ENCODE measurements around the gene DCUN1D4.

Gene DCUN1D4

DNA sequence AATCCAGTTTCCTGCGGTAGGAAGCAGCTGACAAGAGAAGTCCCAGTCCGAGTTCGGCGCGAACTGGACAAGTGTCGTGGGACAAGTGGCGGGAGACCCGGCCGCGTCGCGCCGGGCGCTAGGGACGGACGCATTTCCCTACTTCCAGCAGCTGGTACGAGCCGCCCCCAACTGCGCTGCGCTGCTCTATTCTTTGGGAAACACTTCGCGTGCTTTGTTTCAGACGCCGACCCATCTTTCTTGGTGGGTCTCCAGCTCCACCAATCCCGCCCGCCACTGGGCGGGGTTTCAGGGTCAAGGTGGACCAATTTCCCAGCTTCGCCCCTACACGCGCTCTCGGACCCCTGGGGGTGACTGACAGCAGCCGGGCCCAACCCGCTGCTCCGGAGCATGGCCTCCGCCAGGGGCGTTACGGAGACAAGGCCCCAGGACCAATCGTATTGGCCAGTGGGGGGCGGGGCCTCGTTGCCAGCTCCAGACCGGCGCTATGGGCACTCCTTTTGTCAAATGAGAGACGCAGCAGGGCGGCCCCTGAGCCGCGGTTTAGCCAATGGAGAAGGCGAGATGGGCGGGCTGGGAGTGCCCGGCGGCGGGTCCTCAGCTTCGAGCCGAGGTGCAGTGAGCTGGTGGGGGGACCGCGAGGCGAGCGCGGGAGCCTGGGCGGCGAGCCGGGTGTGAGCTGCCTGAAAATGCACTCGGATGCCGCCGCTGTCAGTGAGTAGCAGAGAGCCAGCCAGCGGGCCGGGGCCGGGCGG is at the start of gene DCUN1D4:
Gene DCUN1D4 (plus strand): TSS at position 600 of the 755 bp plus-strand sequence. CDS start 90 bp downstream, at position 690.
- Mint-ChIP-seq H3K9me3 (no peaks in the 10 kb centered on the region), H3K27me3 (no peaks in the 10 kb centered on the region), H3K4me3 (peak within 1 kb of the TSS; percentile 99), H3K36me3 (no peaks in the 10 kb centered on the region), H3K4me1 (peaks cover 33% of the 10 kb centered on the region), H3K27ac (peak within 1 kb of the TSS; percentile 98)

DNA sequence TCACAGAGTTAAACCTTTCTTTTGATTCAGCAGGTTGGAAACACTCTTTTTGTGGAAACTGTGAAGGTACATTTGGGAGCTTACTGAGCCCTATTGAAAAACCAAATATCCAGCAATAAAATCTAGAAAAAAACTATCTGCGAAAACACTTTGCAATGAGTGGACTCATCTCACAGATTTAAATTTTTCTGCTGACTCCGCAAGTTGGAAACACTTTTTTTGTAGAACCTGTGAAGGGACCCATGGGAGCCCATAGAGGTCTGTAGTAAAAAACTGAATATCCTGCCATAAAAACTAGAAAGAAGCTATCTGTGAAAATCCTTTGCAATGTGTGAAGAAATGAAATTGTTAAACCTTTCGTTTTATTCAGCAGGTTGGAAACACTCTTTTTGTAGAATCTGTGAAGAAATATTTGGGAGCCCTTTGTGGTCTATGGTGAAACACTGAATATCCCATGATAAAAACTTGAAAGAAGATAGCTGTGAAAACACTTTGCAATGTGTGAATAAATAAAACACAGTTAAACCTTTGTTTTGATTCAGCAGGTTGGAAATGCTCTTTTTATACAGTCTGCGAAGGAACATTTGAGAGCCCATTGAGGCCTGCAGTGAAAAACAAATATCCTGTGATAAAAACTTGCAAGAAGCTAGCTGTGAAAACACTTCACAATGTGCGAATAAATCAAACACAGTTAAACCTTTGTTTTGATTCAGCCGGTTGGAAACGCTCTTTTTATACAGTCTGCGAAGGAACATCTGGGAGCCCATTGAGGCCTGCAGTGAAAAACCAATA is 22.3 kb upstream of the DCUN1D4 start:
- Mint-ChIP-seq H3K4me1 (no peaks in the 10 kb centered on the region), H3K4me3 (no peak overlapping the region), H3K36me3 (peaks cover 7% of the 10 kb centered on the region), H3K27ac (no peak overlapping the region), H3K9me3 (no peaks in the 10 kb centered on the region), H3K27me3 (no peaks in the 10 kb centered on the region)

DNA sequence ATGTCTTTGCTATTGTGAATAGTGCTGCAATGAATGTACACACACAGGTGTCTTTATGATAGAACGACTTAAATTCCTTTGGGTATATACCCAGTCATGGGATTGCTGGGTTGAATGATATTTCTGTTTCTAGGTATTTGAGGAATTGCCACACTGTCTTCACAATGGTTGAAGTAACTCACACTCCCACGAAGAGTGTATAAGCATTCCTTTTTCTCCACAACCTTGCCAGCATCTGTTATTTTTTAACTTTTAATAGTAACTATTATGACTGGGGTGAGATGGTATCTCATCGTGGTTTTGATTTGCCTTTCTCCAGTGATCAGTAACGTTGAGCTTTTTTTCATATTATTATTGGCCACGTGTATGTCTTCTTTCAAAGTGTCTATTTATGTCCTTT is 17.6 kb upstream of the DCUN1D4 start:
- H3K36me3 Mint-ChIP-seq, result peaks cover 2% of the 10 kb centered on the region
- H3K4me3 Mint-ChIP-seq, result no peak overlapping the region
- no peak overlapping the region for H3K27ac Mint-ChIP-seq
- H3K4me1 Mint-ChIP-seq, result no peaks in the 10 kb centered on the region
- no peaks in the 10 kb centered on the region for H3K9me3 Mint-ChIP-seq
- H3K27me3 Mint-ChIP-seq, result no peaks in the 10 kb centered on the region

DNA sequence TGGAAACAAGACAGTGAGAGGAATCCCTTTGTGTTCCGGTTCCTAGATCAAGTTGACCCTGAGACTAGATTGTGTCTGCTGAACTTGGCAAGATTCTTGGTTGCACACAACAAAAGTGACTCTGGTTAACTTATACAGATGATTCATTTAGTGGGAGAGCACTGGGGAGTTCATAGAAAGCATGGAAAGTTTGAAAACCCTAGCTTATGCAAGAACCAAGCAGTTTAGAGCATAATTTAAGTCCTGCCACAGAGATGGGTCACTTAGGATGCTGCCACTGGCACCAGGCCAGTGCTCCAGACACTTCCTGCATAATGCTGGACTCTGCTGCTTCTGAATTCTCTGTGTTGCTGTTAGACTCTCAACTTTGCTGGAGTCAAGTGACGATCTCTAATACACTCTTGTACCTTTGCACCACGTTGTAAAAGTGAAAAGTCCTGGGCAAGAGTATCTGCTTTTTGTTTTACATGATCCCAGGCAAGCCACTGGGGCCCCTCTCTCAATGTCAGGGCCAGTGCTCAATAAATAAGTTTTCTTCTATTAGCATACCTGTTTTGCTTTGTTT is 12.7 kb upstream of the DCUN1D4 start:
- no peaks in the 10 kb centered on the region for H3K9me3 Mint-ChIP-seq
- H3K27me3 Mint-ChIP-seq, result no peaks in the 10 kb centered on the region
- no peak overlapping the region for H3K27ac Mint-ChIP-seq
- no peaks in the 10 kb centered on the region for H3K4me1 Mint-ChIP-seq
- H3K4me3 Mint-ChIP-seq, result no peak overlapping the region
- no peaks in the 10 kb centered on the region for H3K36me3 Mint-ChIP-seq

DNA sequence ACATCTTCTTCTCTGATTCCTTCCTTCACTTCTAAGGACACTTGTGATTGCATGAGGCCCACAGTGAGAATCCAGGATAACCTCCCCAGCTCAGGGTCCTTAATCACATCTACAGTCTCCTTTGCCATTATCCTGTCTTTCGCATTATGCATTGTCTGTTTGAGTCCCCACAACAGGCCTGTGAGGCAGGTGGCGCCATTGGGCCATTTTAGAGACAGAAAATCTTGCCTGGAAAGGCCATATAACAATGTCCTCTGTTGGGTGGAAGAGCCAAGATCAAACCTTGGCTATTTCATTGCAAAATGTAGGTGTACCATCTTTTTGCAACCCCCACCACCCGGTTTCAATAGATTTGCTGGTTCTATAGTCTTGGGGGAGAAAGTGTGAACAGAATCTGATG is 11.8 kb upstream of the DCUN1D4 start:
- H3K9me3 Mint-ChIP-seq, result no peaks in the 10 kb centered on the region
- H3K4me1 Mint-ChIP-seq, result no peaks in the 10 kb centered on the region
- no peaks in the 10 kb centered on the region for H3K27me3 Mint-ChIP-seq
- H3K36me3 Mint-ChIP-seq, result no peaks in the 10 kb centered on the region
- H3K27ac Mint-ChIP-seq, result no peak overlapping the region
- no peak overlapping the region for H3K4me3 Mint-ChIP-seq

DNA sequence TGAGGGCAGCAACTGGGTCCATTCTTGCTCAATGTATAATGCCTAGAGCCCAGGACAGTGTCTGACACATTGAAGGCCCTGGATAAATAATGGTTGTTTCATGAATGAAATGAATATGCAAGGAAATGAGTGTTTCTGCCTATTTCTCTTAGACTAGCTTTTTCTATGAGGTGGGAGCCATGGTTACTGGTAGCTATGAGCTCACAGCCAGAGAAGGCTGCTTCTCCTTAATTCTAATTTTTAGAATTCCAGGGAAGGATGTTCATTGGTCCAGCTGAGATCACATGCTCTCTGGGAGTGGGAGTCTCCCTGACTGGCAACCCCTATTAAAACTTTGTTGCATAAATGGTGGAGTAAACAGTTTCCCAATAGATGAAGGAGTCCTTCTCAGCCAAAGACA is 9.7 kb upstream of the DCUN1D4 start:
- H3K4me3 Mint-ChIP-seq, result no peak overlapping the region
- no peaks in the 10 kb centered on the region for H3K27me3 Mint-ChIP-seq
- no peaks in the 10 kb centered on the region for H3K4me1 Mint-ChIP-seq
- no peaks in the 10 kb centered on the region for H3K9me3 Mint-ChIP-seq
- no peak overlapping the region for H3K27ac Mint-ChIP-seq
- H3K36me3 Mint-ChIP-seq, result no peaks in the 10 kb centered on the region

DNA sequence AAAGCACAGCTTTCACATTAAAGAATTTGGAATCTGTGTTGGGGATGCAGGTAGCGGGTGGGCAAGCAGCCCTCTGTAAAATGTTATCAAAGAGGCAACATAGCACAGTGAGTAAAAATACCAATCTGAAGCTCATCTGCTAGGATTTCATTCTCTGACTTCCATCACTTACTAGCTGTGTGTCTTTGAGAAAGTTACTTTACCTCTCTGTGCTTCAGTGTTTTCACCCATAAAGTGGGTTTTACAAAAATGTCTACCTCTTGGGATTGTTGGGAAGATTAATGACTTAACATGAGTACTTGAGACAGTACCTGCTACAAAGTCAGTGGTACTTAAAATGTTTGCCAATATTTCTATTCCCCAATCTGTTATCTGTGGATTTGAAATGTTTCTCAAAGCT is 7.9 kb upstream of the DCUN1D4 start:
- Mint-ChIP-seq H3K27ac (no peak overlapping the region), H3K9me3 (no peaks in the 10 kb centered on the region), H3K36me3 (no peaks in the 10 kb centered on the region), H3K27me3 (no peaks in the 10 kb centered on the region), H3K4me1 (no peaks in the 10 kb centered on the region), H3K4me3 (no peak overlapping the region)

DNA sequence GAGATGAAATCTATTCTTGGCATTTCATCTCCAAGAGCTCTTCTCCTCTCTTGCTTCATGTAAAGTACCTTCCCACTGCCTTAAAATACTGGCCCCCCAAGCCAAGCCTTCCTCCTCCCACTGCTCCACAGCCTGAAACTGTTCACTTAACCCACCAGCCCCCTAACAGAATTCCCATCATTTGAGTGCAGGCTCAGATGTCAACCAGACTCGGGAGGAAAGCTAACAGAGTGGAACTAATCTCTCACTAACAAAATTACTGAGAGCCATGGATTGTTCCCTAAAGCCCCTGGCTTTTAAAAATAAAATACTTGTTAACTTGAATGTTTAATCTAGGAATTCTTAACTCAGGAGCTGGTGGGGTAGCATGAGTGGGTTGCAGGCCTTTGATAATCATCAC is 7.1 kb upstream of the DCUN1D4 start:
- Mint-ChIP-seq H3K4me3 (no peak overlapping the region), H3K9me3 (no peaks in the 10 kb centered on the region), H3K4me1 (no peaks in the 10 kb centered on the region), H3K27me3 (no peaks in the 10 kb centered on the region), H3K27ac (no peak overlapping the region), H3K36me3 (no peaks in the 10 kb centered on the region)

DNA sequence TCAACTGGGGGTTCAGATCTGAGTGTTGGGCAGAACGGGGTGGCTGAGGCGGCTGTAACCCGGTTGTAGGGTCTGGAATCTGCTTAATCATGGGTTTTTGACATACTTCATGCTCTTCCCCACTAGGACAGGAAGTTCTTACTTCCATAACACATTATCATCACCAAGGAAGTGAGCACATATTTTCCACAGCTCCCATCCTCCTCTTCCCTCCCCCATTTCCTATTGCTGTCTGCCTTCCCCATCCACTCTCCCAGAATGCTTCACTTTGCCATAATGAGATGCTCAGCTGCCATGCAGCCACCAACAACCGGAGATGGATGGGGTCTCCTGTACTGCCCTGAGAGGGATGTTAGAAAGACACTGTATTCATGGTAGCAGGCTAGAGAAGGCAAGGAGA is 6.4 kb upstream of the DCUN1D4 start:
- Mint-ChIP-seq H3K9me3 (no peaks in the 10 kb centered on the region), H3K4me1 (no peaks in the 10 kb centered on the region), H3K27ac (peak overlapping the region; percentile 73), H3K4me3 (no peak overlapping the region), H3K27me3 (no peaks in the 10 kb centered on the region), H3K36me3 (no peaks in the 10 kb centered on the region)

DNA sequence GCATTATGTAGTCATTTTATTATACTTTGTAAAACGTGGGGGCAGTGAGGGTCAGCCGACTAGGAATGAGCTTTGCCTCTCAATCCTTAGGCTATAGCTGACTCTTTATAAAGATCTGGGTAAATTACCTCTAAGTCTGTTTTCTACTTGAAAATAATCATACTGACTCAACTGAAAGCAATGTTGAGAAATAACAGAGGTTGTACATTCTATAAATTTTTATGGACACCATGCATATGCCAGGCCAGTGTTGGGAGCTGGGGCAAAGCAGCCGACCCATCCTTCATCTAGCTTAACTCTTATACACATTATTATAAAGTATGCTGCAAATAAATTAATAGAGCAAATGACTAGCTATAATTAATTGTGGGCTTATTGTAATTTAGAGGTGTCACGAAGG is 2.2 kb upstream of the DCUN1D4 start:
- H3K4me3 Mint-ChIP-seq, result no peak overlapping the region
- no peaks in the 10 kb centered on the region for H3K9me3 Mint-ChIP-seq
- no peaks in the 10 kb centered on the region for H3K36me3 Mint-ChIP-seq
- no peaks in the 10 kb centered on the region for H3K27me3 Mint-ChIP-seq
- H3K4me1 Mint-ChIP-seq, result peaks cover 20% of the 10 kb centered on the region
- H3K27ac Mint-ChIP-seq, result no peak overlapping the region

DNA sequence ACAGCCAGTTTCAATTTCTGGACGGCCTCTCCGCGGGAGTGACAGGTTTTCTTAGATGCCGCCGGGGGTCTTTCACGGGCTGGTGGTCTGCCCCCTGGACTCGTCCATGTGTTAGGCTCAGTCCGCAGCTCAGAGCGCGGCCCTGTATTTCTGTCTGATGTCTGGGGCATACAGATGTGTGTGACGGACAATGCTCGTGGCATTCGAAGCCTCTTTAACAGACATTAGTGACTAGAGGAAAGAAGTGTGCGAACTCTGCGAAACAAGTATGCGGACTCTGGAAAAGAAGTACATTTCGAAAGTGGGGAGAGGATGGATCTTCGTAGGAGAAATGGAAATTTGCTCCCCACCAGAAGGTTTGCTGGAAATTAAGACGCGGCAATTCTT is 793 bp upstream of the DCUN1D4 start:
- H3K4me1 Mint-ChIP-seq, result peaks cover 28% of the 10 kb centered on the region
- H3K36me3 Mint-ChIP-seq, result no peaks in the 10 kb centered on the region
- no peaks in the 10 kb centered on the region for H3K9me3 Mint-ChIP-seq
- no peaks in the 10 kb centered on the region for H3K27me3 Mint-ChIP-seq
- peak overlapping the region; percentile 99 for H3K4me3 Mint-ChIP-seq
- peak overlapping the region; percentile 98 for H3K27ac Mint-ChIP-seq

DNA sequence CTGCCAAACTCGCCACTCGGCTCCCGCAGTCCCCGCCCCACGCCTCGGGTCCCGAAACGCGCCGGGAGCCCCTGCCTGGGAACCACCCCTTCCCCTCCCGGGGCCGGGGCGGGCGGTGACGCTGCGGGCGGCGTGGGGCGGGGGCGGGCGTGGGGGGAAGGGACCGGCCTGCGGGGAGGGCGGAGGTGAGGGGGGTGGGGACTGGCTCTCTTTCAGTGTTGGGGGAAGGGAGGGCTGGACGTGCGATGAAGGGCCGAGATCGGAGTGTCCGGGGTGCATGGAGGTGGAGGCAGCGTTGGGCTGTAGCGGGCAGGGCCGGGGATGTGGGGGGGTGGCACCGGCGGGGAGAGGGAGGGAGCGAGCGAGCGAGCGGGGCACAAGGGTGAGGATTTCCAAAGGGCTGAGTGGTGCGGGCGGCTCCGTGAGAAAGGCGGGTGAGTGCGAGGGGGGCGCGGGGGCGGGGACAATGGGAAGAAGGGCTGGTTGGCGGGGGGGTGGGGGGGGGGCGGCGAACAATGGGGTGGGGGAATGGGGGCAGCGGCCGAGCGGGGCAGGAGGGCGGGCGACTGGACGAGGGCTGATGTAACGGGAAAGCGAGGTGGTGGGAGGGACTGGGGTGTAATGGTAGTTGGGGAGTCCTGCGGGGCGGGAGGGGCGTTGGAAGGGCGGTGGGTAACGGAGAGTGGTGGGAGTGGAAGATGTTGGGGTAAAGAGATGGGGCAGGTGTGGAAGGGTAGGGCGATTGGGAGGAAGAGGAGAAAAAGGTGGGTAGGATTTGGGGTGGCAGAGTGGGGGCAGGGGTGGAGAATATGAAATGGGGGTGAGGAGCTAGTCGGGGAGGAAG is 578 bp downstream of the DCUN1D4 start:
- Mint-ChIP-seq H3K4me3 (peak overlapping the region; percentile 99), H3K27me3 (no peaks in the 10 kb centered on the region), H3K4me1 (peaks cover 37% of the 10 kb centered on the region), H3K27ac (peak overlapping the region; percentile 44), H3K9me3 (no peaks in the 10 kb centered on the region), H3K36me3 (no peaks in the 10 kb centered on the region)

DNA sequence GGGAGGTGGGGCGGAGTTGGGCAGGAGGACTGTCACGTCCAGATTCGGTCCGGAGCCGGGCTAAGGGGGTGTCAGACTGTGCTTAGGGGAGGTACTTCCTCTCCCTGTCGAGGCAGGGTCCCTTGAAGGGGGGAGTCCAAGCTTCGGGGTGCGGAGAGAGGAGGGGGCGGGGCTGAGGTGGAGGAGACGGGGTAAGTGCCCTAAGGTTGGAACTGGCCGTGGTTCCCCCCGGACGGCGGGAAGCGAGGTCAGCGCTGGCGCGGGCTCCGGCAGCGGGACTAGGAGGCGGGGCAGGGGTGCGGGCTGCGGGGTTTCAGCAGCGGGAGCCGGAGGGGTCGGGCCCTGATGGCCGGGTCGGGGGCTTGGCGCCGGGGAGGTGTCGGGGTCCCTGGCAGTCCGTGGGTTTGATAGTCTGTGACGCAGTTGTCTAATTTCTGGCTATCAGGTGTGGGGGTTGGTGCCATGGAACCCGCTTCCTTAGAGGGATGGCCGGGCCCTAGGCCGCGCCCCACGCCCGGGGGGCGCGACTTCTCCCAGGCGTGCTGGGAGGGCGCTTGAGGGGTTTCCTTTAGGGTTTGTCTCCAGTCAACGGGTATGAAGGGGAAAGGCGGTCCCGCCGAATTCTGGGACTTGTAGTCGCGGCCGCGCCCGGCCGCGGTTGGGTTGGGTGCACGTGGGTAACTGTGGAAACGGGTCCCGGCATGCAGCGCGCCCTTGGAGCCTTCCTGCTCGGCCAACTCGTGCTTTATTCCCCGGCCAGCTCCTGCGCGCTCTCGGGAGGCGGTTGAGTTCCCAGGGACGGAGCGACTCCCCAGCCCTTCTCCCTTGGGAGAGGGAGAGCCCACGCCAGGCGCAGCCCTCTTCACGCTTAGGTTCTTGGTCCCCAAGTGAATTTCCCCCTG is 1.5 kb downstream of the DCUN1D4 start:
- Mint-ChIP-seq H3K27ac (peak overlapping the region; percentile 44), H3K4me3 (peak overlapping the region; percentile 89), H3K36me3 (no peaks in the 10 kb centered on the region), H3K9me3 (no peaks in the 10 kb centered on the region), H3K4me1 (peaks cover 44% of the 10 kb centered on the region), H3K27me3 (no peaks in the 10 kb centered on the region)

DNA sequence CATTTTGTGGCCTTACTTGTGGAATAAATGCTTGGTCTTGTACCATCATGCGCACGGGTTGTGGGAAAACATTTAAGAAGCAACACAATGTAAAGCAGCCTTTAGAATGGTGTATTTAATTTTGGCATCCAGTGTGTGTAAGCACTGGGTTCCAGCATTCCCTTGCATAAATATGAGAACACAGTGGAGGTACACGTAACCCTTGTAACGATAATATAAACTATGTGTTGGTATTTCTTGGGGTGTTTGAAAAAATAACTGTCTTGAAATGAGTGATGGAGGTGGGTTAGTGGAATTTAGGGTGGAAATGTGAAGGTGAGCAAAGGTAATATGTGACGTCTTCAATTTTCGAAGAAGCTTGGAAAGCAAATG is 2.1 kb downstream of the DCUN1D4 start:
- no peaks in the 10 kb centered on the region for H3K36me3 Mint-ChIP-seq
- no peaks in the 10 kb centered on the region for H3K27me3 Mint-ChIP-seq
- H3K4me3 Mint-ChIP-seq, result peak overlapping the region; percentile 89
- no peaks in the 10 kb centered on the region for H3K9me3 Mint-ChIP-seq
- H3K4me1 Mint-ChIP-seq, result peaks cover 51% of the 10 kb centered on the region
- H3K27ac Mint-ChIP-seq, result peak overlapping the region; percentile 46

DNA sequence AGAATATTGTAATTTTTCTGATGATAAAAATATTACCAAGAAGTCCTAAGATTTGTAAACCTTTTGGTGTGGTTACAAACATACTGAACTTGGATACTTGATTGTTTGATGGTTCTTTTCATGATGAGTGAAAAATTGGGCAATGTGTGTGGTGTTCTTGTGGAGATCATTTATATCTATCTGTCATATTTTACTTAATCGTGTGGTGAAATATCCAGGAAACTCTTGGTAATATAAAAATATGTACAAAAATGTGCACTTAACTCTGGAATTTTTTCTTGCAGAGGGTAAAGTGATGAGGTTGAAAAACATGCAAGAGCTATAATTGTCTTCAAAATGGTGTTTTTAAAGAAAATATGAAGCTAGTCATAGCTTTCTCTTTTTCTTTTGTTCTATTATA is 2.8 kb downstream of the DCUN1D4 start:
- no peak overlapping the region for H3K4me3 Mint-ChIP-seq
- peaks cover 57% of the 10 kb centered on the region for H3K4me1 Mint-ChIP-seq
- no peaks in the 10 kb centered on the region for H3K27me3 Mint-ChIP-seq
- H3K9me3 Mint-ChIP-seq, result no peaks in the 10 kb centered on the region
- no peaks in the 10 kb centered on the region for H3K36me3 Mint-ChIP-seq
- H3K27ac Mint-ChIP-seq, result no peak overlapping the region
